Kidney capillary endothelial cell (primary cell): ENCODE measurements around the gene LRIT3.

Experiments
- DNase-seq: peaks from one replicate; pipeline ENCODE4 v3.0.0-alpha.2; 2018; ENCODE audit warnings: low spot score

The LRIT3 gene, protein sequence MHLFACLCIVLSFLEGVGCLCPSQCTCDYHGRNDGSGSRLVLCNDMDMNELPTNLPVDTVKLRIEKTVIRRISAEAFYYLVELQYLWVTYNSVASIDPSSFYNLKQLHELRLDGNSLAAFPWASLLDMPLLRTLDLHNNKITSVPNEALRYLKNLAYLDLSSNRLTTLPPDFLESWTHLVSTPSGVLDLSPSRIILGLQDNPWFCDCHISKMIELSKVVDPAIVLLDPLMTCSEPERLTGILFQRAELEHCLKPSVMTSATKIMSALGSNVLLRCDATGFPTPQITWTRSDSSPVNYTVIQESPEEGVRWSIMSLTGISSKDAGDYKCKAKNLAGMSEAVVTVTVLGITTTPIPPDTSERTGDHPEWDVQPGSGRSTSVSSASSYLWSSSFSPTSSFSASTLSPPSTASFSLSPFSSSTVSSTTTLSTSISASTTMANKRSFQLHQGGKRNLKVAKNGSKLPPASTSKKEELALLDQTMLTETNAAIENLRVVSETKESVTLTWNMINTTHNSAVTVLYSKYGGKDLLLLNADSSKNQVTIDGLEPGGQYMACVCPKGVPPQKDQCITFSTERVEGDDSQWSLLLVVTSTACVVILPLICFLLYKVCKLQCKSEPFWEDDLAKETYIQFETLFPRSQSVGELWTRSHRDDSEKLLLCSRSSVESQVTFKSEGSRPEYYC

DNA sequence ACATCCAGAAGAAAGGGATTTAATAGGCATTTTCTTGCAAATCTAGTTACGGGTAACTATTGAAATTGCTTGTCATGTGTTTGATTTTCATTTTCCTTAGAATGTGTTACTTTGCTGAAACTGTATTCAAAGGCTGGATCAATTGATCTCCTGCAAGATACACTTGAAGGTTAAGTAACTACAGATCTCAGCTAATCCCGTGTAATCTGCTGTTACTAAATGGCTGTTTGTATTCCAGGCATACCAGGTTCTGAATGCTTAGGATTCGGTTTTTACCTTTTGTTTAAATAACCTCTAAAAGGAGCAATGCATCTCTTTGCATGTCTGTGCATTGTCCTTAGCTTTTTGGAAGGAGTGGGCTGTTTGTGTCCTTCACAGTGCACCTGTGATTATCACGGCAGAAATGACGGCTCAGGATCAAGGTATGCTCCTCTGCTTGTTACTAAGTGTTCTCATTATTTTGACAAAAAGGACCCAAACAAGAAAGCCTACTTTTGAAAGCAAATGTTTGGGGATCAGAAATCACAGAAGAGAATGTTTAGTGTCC, at the start of gene LRIT3:
TSS of gene LRIT3 (plus strand) at position 212 of the 547 bp plus-strand sequence. CDS start at position 307, 95 bp downstream.
- DNase-seq: no peak

DNA sequence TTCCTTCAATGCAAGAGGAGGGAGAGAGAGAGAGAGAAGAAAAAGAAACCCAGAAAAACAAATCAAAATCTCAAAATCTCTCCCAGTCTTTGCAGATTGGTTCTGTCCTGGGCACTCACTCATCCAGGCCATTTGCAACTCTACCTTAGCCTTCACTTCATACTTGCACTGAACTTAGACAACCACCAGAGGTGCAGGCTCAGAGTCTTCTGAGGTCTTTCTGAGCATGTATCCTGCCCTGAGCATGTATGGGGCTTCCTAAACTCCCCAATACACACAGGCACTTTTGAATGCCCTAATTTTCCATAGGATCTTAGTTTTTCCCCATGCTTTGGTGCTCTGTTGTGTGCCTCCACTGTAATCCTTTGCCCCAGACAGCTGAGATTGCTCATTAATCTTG, 49.0 kb upstream of the LRIT3 start:
- DNase-seq: no peak

GRCh38 chr4:109801099-109801789, 46.7 kb upstream of the LRIT3 start:
- no peak for DNase-seq

- peak; percentile 46 for DNase-seq
Observed at GRCh38 chr4:109801895-109802319, 46.0 kb upstream of the LRIT3 start, which contains the start of gene CFI. Gene CFI, minus strand, starts transcription at chr4:109801999. Its CDS starts 28 bp downstream, at chr4:109801971.

DNA sequence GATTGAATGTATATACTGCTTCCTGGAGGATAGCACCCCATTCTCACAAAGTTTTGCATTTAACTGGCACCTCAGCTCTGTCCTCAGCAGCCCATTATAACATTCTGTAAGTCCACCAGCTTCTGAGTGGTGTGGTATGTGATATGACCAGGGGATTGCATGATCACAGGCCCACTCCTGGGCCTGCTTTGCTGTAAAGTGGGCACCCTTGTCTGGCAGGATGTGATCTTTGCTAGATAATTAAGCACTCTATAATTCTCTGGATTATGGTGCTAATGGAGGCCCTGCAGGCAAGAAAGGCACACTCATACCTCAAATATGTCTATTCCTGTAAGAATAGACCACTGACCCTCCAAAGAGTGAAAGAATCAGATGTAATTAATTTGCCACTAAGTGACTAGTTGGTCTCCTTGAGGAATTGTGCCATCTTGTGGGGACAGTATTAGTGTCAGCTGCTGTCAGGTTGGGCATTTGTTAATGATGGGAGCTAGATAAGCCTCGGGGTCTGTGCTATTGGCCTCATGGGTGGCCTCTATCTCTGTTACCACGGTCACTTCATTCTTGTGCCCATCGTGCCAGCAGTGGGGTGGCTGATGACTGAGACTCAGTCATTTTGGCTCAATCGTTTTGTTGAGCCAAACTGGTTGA, 43.9 kb upstream of the LRIT3 start:
- peak; percentile 46 for DNase-seq

DNA sequence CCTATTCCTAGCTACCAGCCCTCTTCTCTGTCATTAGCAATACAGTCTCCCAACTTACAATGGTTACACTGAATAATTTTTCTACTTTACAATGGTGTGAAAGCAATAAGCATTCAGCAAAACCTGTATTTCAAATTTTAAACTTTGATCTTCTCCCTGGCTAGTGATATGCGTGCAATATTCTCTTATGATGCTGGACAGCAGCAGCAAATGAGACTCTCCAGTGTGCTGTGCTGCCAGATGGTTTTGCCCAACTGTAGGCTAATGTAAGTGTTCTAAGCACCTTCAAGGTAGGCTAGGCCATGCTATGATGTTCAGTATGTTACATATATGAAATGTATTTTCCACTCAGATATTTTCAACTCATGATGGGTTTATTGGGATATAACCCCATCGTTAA, 38.3 kb upstream of the LRIT3 start:
- DNase-seq: no peak

DNA sequence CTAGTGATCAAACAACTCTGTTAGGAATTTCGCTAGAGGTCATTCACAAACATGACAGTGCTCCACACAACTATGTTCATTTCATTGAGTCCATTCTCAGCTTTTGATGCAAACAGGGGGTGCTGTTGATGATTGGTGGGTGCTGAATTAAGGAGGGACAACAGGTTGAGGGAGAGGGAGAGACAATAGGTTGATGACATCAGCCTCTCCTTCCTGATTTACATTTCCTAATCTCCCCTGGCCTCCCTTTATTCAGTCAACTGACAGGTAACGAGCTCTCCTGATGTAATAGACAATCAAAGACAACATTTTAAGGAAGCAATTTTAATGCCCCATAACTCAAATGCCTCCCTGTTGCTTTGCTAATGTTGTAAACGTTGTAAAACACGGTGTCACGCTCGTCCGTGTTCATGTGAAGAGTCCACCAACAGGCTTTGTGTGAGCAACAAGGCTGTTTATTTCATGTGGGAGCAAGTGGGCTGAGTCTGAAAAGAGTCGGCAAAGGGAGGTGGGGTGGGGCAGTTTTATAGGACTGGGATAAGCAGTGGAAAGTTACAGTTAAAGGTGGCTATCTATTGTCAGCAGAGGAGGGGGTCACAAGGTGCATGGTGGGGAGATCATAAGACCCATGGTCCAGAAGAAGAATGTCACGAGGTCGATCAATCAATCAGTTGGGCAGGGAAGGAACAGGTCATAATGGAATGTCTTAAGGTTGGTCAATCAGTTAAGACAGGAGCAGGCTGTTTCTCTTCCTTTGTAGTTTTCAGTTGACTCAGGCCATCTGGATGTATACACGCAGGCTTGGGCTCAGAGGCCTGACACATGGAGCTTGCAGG, 37.1 kb upstream of the LRIT3 start:
- no peak for DNase-seq

- no peak for DNase-seq
Observed at GRCh38 chr4:109811707-109812106, 36.2 kb upstream of the LRIT3 start.

DNA sequence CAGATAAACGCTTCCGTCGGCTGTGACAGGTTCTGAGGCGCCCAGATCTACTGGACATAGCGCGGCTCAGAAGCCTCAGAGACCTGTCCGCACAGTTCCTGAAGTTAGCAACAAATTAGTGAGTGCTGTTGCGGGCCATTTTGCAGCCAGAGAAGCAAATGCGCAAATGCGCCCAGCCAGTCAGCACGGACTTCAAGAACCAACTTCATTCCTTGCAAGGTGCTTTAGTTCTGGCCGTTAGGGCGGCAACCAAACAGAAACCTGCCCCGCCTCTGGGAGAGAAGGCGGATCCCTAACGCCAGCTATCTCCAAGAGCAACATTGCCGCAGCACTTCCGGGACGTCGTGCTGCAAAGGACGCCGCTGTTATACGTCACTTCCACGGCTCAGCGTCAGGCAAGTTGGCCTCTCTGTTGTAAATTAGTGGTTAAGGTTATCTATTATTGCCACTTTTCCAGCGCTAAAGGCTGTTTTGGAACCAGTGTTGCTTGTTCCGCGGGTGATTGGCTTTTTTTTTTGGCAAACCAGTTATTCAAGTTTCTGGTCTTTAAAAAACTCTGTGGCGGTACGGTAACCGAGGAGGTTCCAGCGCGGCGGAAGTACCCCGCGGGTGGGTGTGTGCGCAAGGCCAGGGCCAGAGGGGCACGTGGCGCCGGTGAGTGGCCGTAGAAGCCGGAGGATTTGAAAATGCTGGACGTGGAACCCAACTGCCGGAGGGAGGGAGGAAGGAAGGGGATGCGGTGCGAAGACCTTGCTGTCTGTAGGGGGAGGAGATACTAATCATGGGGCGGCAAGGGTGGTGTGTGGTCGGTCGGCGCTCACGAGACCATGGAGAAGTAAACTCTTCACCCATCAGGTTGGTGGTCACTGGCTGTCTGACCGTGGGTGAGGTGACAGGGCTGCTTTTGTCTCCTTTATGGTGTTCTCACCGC, 32.5 kb upstream of the LRIT3 start, which contains the start of gene GAR1:
TSS of gene GAR1 (plus strand) at position 612 of the 931 bp plus-strand sequence. CDS start 403 bp downstream, outside the sequence.
- peak; percentile 89 for DNase-seq

DNA sequence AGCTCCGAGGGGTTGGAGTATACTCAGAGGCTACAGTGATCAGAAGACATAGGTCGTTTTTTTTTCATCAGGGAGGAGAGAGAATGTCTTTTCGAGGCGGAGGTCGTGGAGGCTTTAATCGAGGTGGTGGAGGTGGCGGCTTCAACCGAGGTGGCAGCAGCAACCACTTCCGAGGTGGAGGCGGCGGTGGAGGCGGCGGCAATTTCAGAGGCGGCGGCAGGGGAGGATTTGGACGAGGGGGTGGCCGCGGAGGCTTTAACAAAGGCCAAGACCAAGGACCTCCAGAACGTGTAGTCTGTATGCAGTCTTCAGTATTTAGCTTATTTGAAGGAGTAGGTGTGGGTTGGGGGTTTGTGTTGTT, 31.8 kb upstream of the LRIT3 start:
- DNase-seq: no peak

- DNase-seq: no peak
Observed at GRCh38 chr4:109816894-109817293, 31.0 kb upstream of the LRIT3 start.

- DNase-seq: no peak
Observed at GRCh38 chr4:109818268-109818667, 29.6 kb upstream of the LRIT3 start.

DNA sequence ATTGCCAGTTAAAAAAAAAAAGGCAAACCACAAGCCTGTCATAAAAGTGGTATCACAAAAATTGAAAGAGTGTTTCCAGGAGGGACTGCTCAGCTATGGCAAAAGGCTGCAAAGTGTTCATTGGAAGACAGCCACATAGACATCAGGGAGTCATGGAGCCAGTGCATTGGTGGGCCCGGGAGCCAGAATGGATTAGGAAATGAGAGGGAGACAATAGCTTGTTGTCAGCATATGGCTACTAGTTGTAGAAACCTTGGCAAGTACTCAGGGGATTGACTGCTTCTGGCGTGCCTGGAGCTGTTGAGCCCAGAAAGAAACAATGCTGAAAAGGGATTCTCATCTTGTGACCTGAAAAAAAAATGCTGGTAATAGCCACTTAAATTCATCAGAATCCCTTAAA, 27.3 kb upstream of the LRIT3 start:
- no peak for DNase-seq

GRCh38 chr4:109821185-109821584, 26.7 kb upstream of the LRIT3 start:
- no peak for DNase-seq

DNA sequence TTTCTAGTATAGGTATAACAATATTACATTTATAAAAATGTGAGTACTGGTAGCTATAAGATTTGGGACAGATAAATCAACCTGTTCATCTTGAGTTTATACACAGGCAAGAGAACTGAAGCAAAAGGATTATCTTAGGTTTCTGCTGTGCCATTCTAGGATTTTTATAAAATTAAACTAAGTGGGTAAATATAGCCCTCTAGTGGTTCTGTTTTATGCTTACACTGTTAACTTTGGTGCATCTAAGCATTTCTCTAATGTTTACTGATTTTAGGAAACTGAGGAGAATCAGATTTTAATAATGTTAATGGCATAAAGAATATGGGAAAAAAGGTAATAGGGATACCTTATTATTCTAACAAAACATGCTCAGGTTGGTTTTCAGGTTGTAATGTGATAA, 21.2 kb upstream of the LRIT3 start:
- DNase-seq: no peak

DNA sequence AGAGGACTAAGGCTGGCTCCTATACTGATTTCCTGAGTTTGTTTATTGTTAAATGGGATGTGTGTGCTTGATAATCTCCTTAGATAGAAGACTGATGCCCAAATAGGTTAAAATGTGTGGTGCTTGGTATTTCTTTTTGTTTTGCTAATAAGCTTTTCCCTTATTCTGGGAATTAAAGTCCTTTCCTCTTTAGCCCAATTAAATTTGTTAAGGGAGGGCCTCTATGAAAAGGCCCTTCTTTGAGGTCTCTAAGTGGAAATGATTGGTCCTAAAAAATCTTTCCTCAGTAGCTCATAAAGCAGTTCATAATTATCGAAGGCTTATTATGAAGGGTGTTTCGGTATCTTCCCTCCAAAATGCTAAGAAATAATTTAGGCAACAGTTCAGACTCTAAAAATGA, 20.2 kb upstream of the LRIT3 start, which contains the start of gene RRH:
TSS of gene RRH (plus strand) at position 301 of the 400 bp plus-strand sequence. CDS start at position 357, 56 bp downstream.
- DNase-seq: no peak

DNA sequence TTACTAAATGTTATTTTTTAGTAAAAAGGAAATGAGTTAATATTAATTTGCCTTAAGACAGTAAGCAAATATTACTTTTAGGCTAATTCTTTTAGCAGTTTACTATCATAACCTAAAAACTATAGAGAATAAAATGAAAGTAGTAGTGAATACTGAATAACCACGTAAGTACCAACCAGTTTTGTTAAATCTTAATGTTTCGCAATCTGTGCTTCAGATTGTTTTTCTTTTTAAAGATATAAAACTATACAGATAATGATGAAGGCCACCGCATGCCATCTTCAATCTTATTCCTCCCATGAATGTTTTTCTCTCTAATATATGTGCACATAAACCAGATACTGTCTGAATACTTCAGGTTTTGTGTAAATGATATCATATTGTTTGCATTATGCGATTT, 14.2 kb upstream of the LRIT3 start:
- DNase-seq: no peak

- no peak for DNase-seq
Observed at GRCh38 chr4:109836985-109837384, 10.9 kb upstream of the LRIT3 start.

DNA sequence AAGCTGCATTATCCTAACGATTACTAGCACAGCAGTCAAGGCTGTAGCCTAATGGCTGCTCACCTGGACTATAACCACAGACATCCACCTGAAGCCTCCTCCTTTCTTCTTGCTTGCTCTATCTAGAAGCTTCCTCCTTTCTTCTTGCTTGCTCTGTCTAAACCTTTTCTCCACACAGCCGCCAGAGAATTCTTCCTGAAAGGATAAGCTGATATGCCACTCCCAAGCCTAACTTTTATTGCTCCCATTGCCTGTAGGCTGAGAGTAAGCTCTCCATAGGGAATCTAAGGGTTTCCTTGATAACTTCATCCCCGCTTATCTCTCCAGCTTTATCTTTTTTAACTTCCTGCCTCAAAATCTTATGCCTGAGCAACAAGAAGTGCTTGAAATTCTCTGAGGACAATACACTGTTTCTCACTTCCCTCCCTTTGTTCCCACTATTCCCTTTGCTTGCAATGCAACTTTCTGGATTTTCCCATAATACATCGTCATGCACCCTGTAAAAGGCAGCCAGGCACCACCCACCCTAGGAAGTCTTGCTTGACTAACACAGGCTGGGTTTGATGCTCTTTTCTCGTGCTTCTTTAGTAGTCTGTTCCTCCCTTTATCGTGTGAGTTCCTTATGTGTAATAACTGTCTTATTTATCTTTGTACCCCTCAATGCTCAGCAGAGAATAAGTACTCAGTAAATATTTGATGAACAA, 1.4 kb upstream of the LRIT3 start:
- DNase-seq: no peak
